ENCODE results near the gene OLFM1.
"Not testable (repeated sequence)": the region's sequence is repeated elsewhere in the genome, so short reads cannot be mapped to it uniquely, and the experiment has no call there.

The OLFM1 gene

GRCh38 chr9:135108831-135109510 is 21.5 kb downstream of the OLFM1 start:
- Histone ChIP-seq H3K27ac (ENCODE audit: low read length) (no peak overlapping the region), H3K9ac (ENCODE audit: low read length in 2 of 2) (no peak overlapping the region), H3K4me3 (ENCODE audit: low read length in 2 of 2) (no peak overlapping the region), H3K4me1 (ENCODE audit: control insufficient read depth, insufficient read depth, low read length) (peaks cover 8% of the 10 kb centered on the region), H3K9me3 (ENCODE audit: control insufficient read depth in 2 of 2, low read length in 2 of 2) (no peaks in the 10 kb centered on the region), H3K27me3 (ENCODE audit: control insufficient read depth in 1 of 2, insufficient read depth in 2 of 2, low read length in 2 of 2) (no peaks in the 10 kb centered on the region), H3K36me3 (ENCODE audit: control insufficient read depth in 2 of 2, insufficient read depth in 2 of 2, low read length in 2 of 2) (no peaks in the 10 kb centered on the region)

DNA sequence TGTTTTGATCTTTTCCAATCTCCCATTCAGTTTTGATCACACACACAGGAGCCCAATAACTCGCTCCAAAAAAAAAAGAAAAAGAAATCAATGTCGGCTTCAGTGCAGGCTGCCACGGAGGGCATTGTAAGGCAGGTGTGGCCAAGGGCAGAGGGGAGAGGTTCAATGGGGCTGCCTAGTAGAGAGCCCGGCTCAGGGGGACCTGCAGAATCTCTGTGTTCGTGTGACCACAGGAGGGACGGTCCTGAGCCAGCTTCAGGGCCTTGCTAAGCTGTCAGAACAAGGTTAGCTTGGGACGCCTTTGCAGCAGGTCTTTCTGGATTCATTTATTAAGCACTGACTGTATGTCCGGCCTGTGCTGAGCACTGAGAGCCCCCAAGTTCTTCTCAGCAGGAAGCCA is 22.2 kb downstream of the OLFM1 start:
- H3K9ac ChIP-seq (ENCODE audit: low read length in 2 of 2) = no peak overlapping the region
- H3K9me3 ChIP-seq (ENCODE audit: control insufficient read depth in 2 of 2, low read length in 2 of 2) = no peaks in the 10 kb centered on the region
- no peak overlapping the region for H3K4me3 ChIP-seq (ENCODE audit: low read length in 2 of 2)
- H3K27me3 ChIP-seq (ENCODE audit: control insufficient read depth in 1 of 2, insufficient read depth in 2 of 2, low read length in 2 of 2) = no peaks in the 10 kb centered on the region
- no peaks in the 10 kb centered on the region for H3K36me3 ChIP-seq (ENCODE audit: control insufficient read depth in 2 of 2, insufficient read depth in 2 of 2, low read length in 2 of 2)
- H3K4me1 ChIP-seq (ENCODE audit: control insufficient read depth, insufficient read depth, low read length) = peaks cover 3% of the 10 kb centered on the region
- H3K27ac ChIP-seq (ENCODE audit: low read length) = no peak overlapping the region

GRCh38 chr9:135110416-135110815 is 22.9 kb downstream of the OLFM1 start:
- H3K27ac ChIP-seq (ENCODE audit: low read length) = no peak overlapping the region
- no peaks in the 10 kb centered on the region for H3K36me3 ChIP-seq (ENCODE audit: control insufficient read depth in 2 of 2, insufficient read depth in 2 of 2, low read length in 2 of 2)
- no peak overlapping the region for H3K4me3 ChIP-seq (ENCODE audit: low read length in 2 of 2)
- no peaks in the 10 kb centered on the region for H3K9me3 ChIP-seq (ENCODE audit: control insufficient read depth in 2 of 2, low read length in 2 of 2)
- no peak overlapping the region for H3K9ac ChIP-seq (ENCODE audit: low read length in 2 of 2)
- no peaks in the 10 kb centered on the region for H3K4me1 ChIP-seq (ENCODE audit: control insufficient read depth, insufficient read depth, low read length)
- no peaks in the 10 kb centered on the region for H3K27me3 ChIP-seq (ENCODE audit: control insufficient read depth in 1 of 2, insufficient read depth in 2 of 2, low read length in 2 of 2)

DNA sequence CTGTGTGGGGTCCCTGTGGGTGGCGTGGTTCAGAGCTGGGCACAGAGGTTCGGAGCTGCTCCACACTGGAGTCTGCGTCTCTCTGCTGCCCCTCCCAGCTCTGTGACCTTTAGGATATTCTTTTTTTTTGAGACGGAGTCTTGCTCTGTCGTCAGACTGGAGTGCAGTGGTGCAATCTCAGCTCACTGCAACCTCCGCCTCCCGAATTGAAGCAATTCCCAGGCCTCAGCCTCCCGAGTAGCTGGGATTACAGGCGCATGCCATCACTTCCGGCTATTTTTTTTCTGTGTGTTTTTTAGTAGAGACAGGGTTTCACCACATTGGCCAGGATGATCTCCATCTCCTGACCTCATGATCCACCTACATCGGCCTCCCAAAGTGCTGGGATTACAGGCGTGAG is 24.1 kb downstream of the OLFM1 start:
- not testable (repeated sequence) for H3K27me3 ChIP-seq (ENCODE audit: control insufficient read depth in 1 of 2, insufficient read depth in 2 of 2, low read length in 2 of 2); H3K27ac ChIP-seq (ENCODE audit: low read length); H3K4me3 ChIP-seq (ENCODE audit: low read length in 2 of 2); H3K4me1 ChIP-seq (ENCODE audit: control insufficient read depth, insufficient read depth, low read length); H3K36me3 ChIP-seq (ENCODE audit: control insufficient read depth in 2 of 2, insufficient read depth in 2 of 2, low read length in 2 of 2); H3K9me3 ChIP-seq (ENCODE audit: control insufficient read depth in 2 of 2, low read length in 2 of 2); H3K9ac ChIP-seq (ENCODE audit: low read length in 2 of 2)

DNA sequence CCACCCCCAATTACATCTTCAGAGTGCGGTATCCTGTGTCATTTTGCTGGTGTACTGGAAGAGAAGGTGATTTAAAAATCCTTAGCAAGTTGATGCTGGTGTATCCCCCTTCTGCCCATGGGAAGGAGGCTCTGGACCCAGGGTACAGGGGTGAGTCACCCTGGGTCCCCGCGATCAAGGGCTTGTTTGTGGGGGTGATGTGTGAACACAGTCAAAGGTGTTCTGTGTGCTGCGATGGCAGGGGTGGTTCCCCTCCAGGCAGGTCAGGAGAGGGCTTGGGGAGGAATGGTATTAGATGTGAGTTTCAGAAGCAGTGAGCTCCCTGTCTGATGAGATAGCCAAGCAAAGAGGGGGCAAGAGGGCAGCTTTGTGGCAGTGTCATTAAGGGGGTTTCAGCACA is 28.9 kb downstream of the OLFM1 start:
- Histone ChIP-seq H3K27me3 (ENCODE audit: control insufficient read depth in 1 of 2, insufficient read depth in 2 of 2, low read length in 2 of 2) (no peaks in the 10 kb centered on the region), H3K36me3 (ENCODE audit: control insufficient read depth in 2 of 2, insufficient read depth in 2 of 2, low read length in 2 of 2) (peaks cover 0 to 6% of the 10 kb centered on the region in 2 donors), H3K9ac (ENCODE audit: low read length in 2 of 2) (no peak overlapping the region), H3K4me1 (ENCODE audit: control insufficient read depth, insufficient read depth, low read length) (no peaks in the 10 kb centered on the region), H3K27ac (ENCODE audit: low read length) (no peak overlapping the region), H3K9me3 (ENCODE audit: control insufficient read depth in 2 of 2, low read length in 2 of 2) (no peaks in the 10 kb centered on the region), H3K4me3 (ENCODE audit: low read length in 2 of 2) (no peak overlapping the region)

GRCh38 chr9:135116881-135117280 is 29.4 kb downstream of the OLFM1 start:
- Histone ChIP-seq H3K4me3 (ENCODE audit: low read length in 2 of 2) (no peak overlapping the region), H3K36me3 (ENCODE audit: control insufficient read depth in 2 of 2, insufficient read depth in 2 of 2, low read length in 2 of 2) (peaks cover 0 to 6% of the 10 kb centered on the region in 2 donors), H3K27me3 (ENCODE audit: control insufficient read depth in 1 of 2, insufficient read depth in 2 of 2, low read length in 2 of 2) (no peaks in the 10 kb centered on the region), H3K9me3 (ENCODE audit: control insufficient read depth in 2 of 2, low read length in 2 of 2) (no peaks in the 10 kb centered on the region), H3K9ac (ENCODE audit: low read length in 2 of 2) (no peak overlapping the region), H3K27ac (ENCODE audit: low read length) (no peak overlapping the region), H3K4me1 (ENCODE audit: control insufficient read depth, insufficient read depth, low read length) (no peaks in the 10 kb centered on the region)

GRCh38 chr9:135117281-135117680 is 29.8 kb downstream of the OLFM1 start:
- Histone ChIP-seq H3K9ac (ENCODE audit: low read length in 2 of 2) (no peak overlapping the region), H3K9me3 (ENCODE audit: control insufficient read depth in 2 of 2, low read length in 2 of 2) (no peaks in the 10 kb centered on the region), H3K36me3 (ENCODE audit: control insufficient read depth in 2 of 2, insufficient read depth in 2 of 2, low read length in 2 of 2) (peaks cover 0 to 6% of the 10 kb centered on the region in 2 donors), H3K4me3 (ENCODE audit: low read length in 2 of 2) (no peak overlapping the region), H3K27me3 (ENCODE audit: control insufficient read depth in 1 of 2, insufficient read depth in 2 of 2, low read length in 2 of 2) (no peaks in the 10 kb centered on the region), H3K27ac (ENCODE audit: low read length) (no peak overlapping the region), H3K4me1 (ENCODE audit: control insufficient read depth, insufficient read depth, low read length) (no peaks in the 10 kb centered on the region)

GRCh38 chr9:135119496-135120064 is 32.1 kb downstream of the OLFM1 start:
- peaks cover 2% of the 10 kb centered on the region for H3K4me1 ChIP-seq (ENCODE audit: control insufficient read depth, insufficient read depth, low read length)
- no peak overlapping the region for H3K4me3 ChIP-seq (ENCODE audit: low read length in 2 of 2)
- no peak overlapping the region for H3K9ac ChIP-seq (ENCODE audit: low read length in 2 of 2)
- peaks cover 0 to 6% of the 10 kb centered on the region in 2 donors for H3K36me3 ChIP-seq (ENCODE audit: control insufficient read depth in 2 of 2, insufficient read depth in 2 of 2, low read length in 2 of 2)
- no peaks in the 10 kb centered on the region for H3K27me3 ChIP-seq (ENCODE audit: control insufficient read depth in 1 of 2, insufficient read depth in 2 of 2, low read length in 2 of 2)
- no peaks in the 10 kb centered on the region for H3K9me3 ChIP-seq (ENCODE audit: control insufficient read depth in 2 of 2, low read length in 2 of 2)
- H3K27ac ChIP-seq (ENCODE audit: low read length) = no peak overlapping the region

DNA sequence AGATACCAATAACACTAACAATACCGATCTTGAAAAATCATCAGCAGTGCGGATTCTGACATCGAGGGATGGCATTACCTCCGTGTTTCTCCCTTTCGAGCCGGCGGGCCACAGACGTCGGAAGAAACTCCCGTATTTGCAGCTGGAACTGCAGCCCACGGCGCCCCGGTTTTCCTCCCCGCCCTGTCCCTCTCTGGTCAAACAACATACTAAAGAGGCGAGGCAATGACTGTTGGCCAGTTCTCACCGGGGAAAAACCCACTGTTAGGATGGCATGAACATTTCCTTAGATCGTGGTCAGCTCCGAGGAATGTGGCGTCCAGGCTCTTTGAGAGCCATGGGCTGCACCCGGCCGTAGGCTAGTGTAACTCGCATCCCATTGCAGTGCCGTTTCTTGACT is 32.8 kb downstream of the OLFM1 start:
- Histone ChIP-seq H3K27ac (ENCODE audit: low read length) (no peak overlapping the region), H3K9ac (ENCODE audit: low read length in 2 of 2) (no peak overlapping the region), H3K4me1 (ENCODE audit: control insufficient read depth, insufficient read depth, low read length) (peaks cover 2% of the 10 kb centered on the region), H3K36me3 (ENCODE audit: control insufficient read depth in 2 of 2, insufficient read depth in 2 of 2, low read length in 2 of 2) (peaks cover 0 to 6% of the 10 kb centered on the region in 2 donors), H3K9me3 (ENCODE audit: control insufficient read depth in 2 of 2, low read length in 2 of 2) (no peaks in the 10 kb centered on the region), H3K4me3 (ENCODE audit: low read length in 2 of 2) (no peak overlapping the region), H3K27me3 (ENCODE audit: control insufficient read depth in 1 of 2, insufficient read depth in 2 of 2, low read length in 2 of 2) (no peaks in the 10 kb centered on the region)

DNA sequence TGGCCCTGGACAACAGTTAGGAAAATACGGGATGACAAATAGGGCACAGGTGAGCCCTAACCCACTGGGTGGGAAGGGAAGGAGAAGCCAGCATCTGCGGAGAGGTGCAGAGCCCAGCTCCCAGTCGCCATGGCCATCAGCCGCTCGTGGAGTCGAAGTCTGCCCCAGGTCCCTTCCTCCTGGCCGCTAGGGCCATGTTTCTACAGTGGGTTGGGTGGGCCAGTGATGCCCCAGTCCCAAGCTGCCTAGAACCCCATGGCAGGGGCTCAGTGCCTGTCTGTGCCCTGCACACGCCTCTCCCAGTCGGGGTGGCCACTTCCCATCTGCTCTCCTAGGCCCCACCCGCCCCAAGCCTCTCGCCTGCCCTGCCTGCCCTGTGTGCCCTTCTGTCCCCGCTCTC is 34.8 kb downstream of the OLFM1 start:
- Histone ChIP-seq H3K36me3 (ENCODE audit: control insufficient read depth in 2 of 2, insufficient read depth in 2 of 2, low read length in 2 of 2) (peaks cover 0 to 6% of the 10 kb centered on the region in 2 donors), H3K9me3 (ENCODE audit: control insufficient read depth in 2 of 2, low read length in 2 of 2) (no peaks in the 10 kb centered on the region), H3K4me3 (ENCODE audit: low read length in 2 of 2) (no peak overlapping the region), H3K4me1 (ENCODE audit: control insufficient read depth, insufficient read depth, low read length) (peaks cover 2% of the 10 kb centered on the region), H3K9ac (ENCODE audit: low read length in 2 of 2) (no peak overlapping the region), H3K27me3 (ENCODE audit: control insufficient read depth in 1 of 2, insufficient read depth in 2 of 2, low read length in 2 of 2) (no peaks in the 10 kb centered on the region), H3K27ac (ENCODE audit: low read length) (no peak overlapping the region)

GRCh38 chr9:135123126-135123772 is 35.8 kb downstream of the OLFM1 start:
- no peaks in the 10 kb centered on the region for H3K27me3 ChIP-seq (ENCODE audit: control insufficient read depth in 1 of 2, insufficient read depth in 2 of 2, low read length in 2 of 2)
- H3K4me3 ChIP-seq (ENCODE audit: low read length in 2 of 2) = no peak overlapping the region
- H3K9me3 ChIP-seq (ENCODE audit: control insufficient read depth in 2 of 2, low read length in 2 of 2) = no peaks in the 10 kb centered on the region
- H3K4me1 ChIP-seq (ENCODE audit: control insufficient read depth, insufficient read depth, low read length) = peaks cover 2% of the 10 kb centered on the region
- H3K27ac ChIP-seq (ENCODE audit: low read length) = no peak overlapping the region
- no peak overlapping the region for H3K9ac ChIP-seq (ENCODE audit: low read length in 2 of 2)
- H3K36me3 ChIP-seq (ENCODE audit: control insufficient read depth in 2 of 2, insufficient read depth in 2 of 2, low read length in 2 of 2) = peaks cover 0 to 6% of the 10 kb centered on the region in 2 donors
